Eye (tissue), 1 donor: ENCODE measurements around the gene RABGAP1.

Experiments used
- DNase-seq: peaks from one replicate; pipeline ENCODE4 v3.0.0-alpha.2; 2015

Gene RABGAP1

GRCh38 chr9:123087359-123087888, 146.6 kb downstream of the RABGAP1 start:
- DNase-seq = no peak

GRCh38 chr9:123089040-123089439, 148.2 kb downstream of the RABGAP1 start:
- DNase-seq = no peak

GRCh38 chr9:123089790-123090189, 149.0 kb downstream of the RABGAP1 start:
- DNase-seq = no peak

- DNase-seq = no peak
Observed at GRCh38 chr9:123090198-123090896, 149.5 kb downstream of the RABGAP1 start.

- no peak for DNase-seq
Observed at GRCh38 chr9:123090956-123091355, 150.1 kb downstream of the RABGAP1 start.

- no peak for DNase-seq
Observed at GRCh38 chr9:123091459-123091858, 150.6 kb downstream of the RABGAP1 start.

- DNase-seq = peak; percentile 79
Observed at GRCh38 chr9:123093141-123093540, 152.3 kb downstream of the RABGAP1 start.

- DNase-seq = no peak
Observed at GRCh38 chr9:123096987-123097386, 156.2 kb downstream of the RABGAP1 start.

- no peak for DNase-seq
Observed at GRCh38 chr9:123097430-123098095, 156.7 kb downstream of the RABGAP1 start.

- no peak for DNase-seq
Observed at GRCh38 chr9:123098096-123098459, 157.3 kb downstream of the RABGAP1 start.

GRCh38 chr9:123099042-123099441, 158.2 kb downstream of the RABGAP1 start:
- no peak for DNase-seq

GRCh38 chr9:123099548-123099947, 158.7 kb downstream of the RABGAP1 start:
- DNase-seq = no peak

- peak; percentile 29 for DNase-seq
Observed at GRCh38 chr9:123102375-123103113, 161.7 kb downstream of the RABGAP1 start.

- no peak for DNase-seq
Observed at GRCh38 chr9:123104807-123105206, 164.0 kb downstream of the RABGAP1 start.

GRCh38 chr9:123105490-123105889, 164.7 kb downstream of the RABGAP1 start:
- DNase-seq = no peak

- DNase-seq = no peak
Observed at GRCh38 chr9:123107639-123108285, 166.9 kb downstream of the RABGAP1 start.

- no peak for DNase-seq
Observed at GRCh38 chr9:123108976-123109375, 168.2 kb downstream of the RABGAP1 start.

- DNase-seq = no peak
Observed at GRCh38 chr9:123109540-123110279, 168.9 kb downstream of the RABGAP1 start.

- DNase-seq = no peak
Observed at GRCh38 chr9:123111427-123112014, 170.7 kb downstream of the RABGAP1 start.

GRCh38 chr9:123112015-123112975, 171.5 kb downstream of the RABGAP1 start:
- no peak for DNase-seq

GRCh38 chr9:123113185-123113584, 172.4 kb downstream of the RABGAP1 start:
- DNase-seq = no peak
